Hypothalamus (tissue), 51 donors: ENCODE results near the gene PRDM12.
A peak's percentile ranks its signal among the peaks of the same experiment; 100 is the strongest.
"Not testable (repeated sequence)": the region's sequence is repeated elsewhere in the genome, so short reads cannot be mapped to it uniquely, and the experiment has no call there.

ENCODE experiments used
- DNase-seq, 51 donors: peaks; one replicate each; lab custom pipeline; 2025; lab: John Stamatoyannopoulos, UW

The PRDM12 gene

GRCh38 chr9:130685945-130686344 is 21.6 kb downstream of the PRDM12 start:
- DNase-seq, result not testable (repeated sequence)

- no peak for DNase-seq
Measured at GRCh38 chr9:130687615-130688014, 23.2 kb downstream of the PRDM12 start.

GRCh38 chr9:130688072-130688471 is 23.7 kb downstream of the PRDM12 start:
- no peak for DNase-seq

GRCh38 chr9:130689572-130689936 is 25.2 kb downstream of the PRDM12 start:
- no peak for DNase-seq

- DNase-seq, result peak in 30 of 51 donors; percentile 11 to 73 (median 44)
Measured at GRCh38 chr9:130689937-130690700, 25.7 kb downstream of the PRDM12 start.

GRCh38 chr9:130692321-130692720 is 27.9 kb downstream of the PRDM12 start:
- DNase-seq, result peak in 18 of 51 donors; percentile 4 to 42 (median 20)

- DNase-seq, result peak in 4 of 51 donors; percentile 18 to 39 (median 26)
Measured at GRCh38 chr9:130693101-130693425, 28.7 kb downstream of the PRDM12 start.

- peak; percentile 58 to 98 (median 94) for DNase-seq
Measured at GRCh38 chr9:130693426-130694191, 29.2 kb downstream of the PRDM12 start, which contains the start of gene EXOSC2. Gene EXOSC2 (plus strand): TSS chr9:130693780. CDS start chr9:130693792, 12 bp downstream.

GRCh38 chr9:130694205-130694604 is 29.8 kb downstream of the PRDM12 start:
- no peak for DNase-seq

GRCh38 chr9:130696139-130696650 is 31.8 kb downstream of the PRDM12 start:
- DNase-seq, result no peak

GRCh38 chr9:130696996-130697395 is 32.6 kb downstream of the PRDM12 start:
- no peak for DNase-seq

- no peak for DNase-seq
Measured at GRCh38 chr9:130698514-130698913, 34.1 kb downstream of the PRDM12 start.

GRCh38 chr9:130699047-130699446 is 34.7 kb downstream of the PRDM12 start:
- DNase-seq, result no peak

- peak in 44 of 51 donors; percentile 4 to 85 (median 51) for DNase-seq
Measured at GRCh38 chr9:130701059-130702022, 36.9 kb downstream of the PRDM12 start.

GRCh38 chr9:130703501-130703900 is 39.1 kb downstream of the PRDM12 start:
- no peak for DNase-seq

- peak in 20 of 51 donors; percentile 3 to 70 (median 34) for DNase-seq
Measured at GRCh38 chr9:130707225-130707976, 43.0 kb downstream of the PRDM12 start.

GRCh38 chr9:130710822-130711352 is 46.5 kb downstream of the PRDM12 start:
- DNase-seq, result no peak

GRCh38 chr9:130711469-130711868 is 47.1 kb downstream of the PRDM12 start:
- DNase-seq, result no peak

GRCh38 chr9:130712564-130713285 is 48.3 kb downstream of the PRDM12 start:
- DNase-seq, result peak; percentile 90 to 100 (median 97)
